Measurements from ENCODE around the gene LY9. TPM values are rescaled to one million over a fixed set of nuclear protein-coding genes. Genes with fewer than 3 reads are reported as not detected.

The LY9 gene
- total and polyA plus RNA-seq, 12 donors, result 0.10 to 1.4 (median 0.34) TPM; not detected in 6

DNA sequence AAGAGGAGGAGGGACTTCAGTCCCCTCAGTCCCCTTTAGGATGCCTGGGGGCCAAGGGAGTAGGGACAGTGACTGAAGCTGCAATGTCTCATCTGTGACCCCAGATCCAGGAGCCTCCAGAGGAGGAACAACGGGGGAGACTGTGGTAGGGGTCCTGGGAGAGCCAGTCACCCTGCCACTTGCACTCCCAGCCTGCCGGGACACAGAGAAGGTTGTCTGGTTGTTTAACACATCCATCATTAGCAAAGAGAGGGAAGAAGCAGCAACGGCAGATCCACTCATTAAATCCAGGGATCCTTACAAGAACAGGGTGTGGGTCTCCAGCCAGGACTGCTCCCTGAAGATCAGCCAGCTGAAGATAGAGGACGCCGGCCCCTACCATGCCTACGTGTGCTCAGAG, 18.3 kb downstream of the LY9 start:
- no peaks in the 10 kb centered on the region for H3K9me3 ChIP-seq
- no peaks in the 10 kb centered on the region for H3K36me3 ChIP-seq
- TF ChIP-seq, protein P1, sequence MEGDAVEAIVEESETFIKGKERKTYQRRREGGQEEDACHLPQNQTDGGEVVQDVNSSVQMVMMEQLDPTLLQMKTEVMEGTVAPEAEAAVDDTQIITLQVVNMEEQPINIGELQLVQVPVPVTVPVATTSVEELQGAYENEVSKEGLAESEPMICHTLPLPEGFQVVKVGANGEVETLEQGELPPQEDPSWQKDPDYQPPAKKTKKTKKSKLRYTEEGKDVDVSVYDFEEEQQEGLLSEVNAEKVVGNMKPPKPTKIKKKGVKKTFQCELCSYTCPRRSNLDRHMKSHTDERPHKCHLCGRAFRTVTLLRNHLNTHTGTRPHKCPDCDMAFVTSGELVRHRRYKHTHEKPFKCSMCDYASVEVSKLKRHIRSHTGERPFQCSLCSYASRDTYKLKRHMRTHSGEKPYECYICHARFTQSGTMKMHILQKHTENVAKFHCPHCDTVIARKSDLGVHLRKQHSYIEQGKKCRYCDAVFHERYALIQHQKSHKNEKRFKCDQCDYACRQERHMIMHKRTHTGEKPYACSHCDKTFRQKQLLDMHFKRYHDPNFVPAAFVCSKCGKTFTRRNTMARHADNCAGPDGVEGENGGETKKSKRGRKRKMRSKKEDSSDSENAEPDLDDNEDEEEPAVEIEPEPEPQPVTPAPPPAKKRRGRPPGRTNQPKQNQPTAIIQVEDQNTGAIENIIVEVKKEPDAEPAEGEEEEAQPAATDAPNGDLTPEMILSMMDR (IDR thresholded peaks at IDR 0.05), result no peak
- peaks cover 0 to 28% (median 14%) of the 10 kb centered on the region in 7 donors for H3K27me3 ChIP-seq
- ATAC-seq, result no peak
- WGBS, 2 donors, result 86 to 88% methylated on average over 6 of the region's 6 CpGs
- H3K27ac ChIP-seq, result no peak overlapping the region
- intact Hi-C loops (cut with DNase I), result no loop called here
- H3K4me1 ChIP-seq, result no peaks in the 10 kb centered on the region
- DNase-seq, result no peak
- no peak overlapping the region for H3K4me3 ChIP-seq

DNA sequence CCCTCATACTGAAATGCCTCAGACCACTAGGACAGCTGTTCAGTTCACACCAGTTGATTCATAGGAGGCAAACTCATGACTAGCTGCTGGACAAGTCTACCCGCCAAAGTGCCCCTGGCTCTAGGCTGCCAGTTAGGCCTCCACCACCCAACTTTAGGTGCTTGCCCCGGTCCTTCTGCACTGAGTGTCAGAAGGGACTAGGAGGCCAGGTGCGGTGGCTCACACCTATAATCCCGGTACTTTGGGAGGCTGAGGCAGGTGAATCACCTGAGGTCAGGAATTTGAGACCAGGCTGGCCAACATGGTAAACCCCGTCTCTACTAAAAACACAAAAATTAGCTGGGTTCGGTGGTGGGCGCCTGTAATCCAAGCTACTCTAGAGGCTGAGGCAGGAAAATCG, 18.9 kb downstream of the LY9 start:
- Histone ChIP-seq H3K4me1 (no peaks in the 10 kb centered on the region), H3K9me3 (no peaks in the 10 kb centered on the region), H3K36me3 (no peaks in the 10 kb centered on the region), H3K27me3 (peaks cover 0 to 27% (median 14%) of the 10 kb centered on the region in 7 donors), H3K4me3 (no peak overlapping the region), H3K27ac (no peak overlapping the region)
- intact Hi-C loops (cut with DNase I), result no loop called here
- no peak for ATAC-seq
- no peak for DNase-seq
- whole genome bisulfite sequencing, 2 donors, result 86 to 95% methylated on average over 8 of the region's 8 CpGs
- TF ChIP-seq, protein P1 (IDR thresholded peaks at IDR 0.05), result no peak

DNA sequence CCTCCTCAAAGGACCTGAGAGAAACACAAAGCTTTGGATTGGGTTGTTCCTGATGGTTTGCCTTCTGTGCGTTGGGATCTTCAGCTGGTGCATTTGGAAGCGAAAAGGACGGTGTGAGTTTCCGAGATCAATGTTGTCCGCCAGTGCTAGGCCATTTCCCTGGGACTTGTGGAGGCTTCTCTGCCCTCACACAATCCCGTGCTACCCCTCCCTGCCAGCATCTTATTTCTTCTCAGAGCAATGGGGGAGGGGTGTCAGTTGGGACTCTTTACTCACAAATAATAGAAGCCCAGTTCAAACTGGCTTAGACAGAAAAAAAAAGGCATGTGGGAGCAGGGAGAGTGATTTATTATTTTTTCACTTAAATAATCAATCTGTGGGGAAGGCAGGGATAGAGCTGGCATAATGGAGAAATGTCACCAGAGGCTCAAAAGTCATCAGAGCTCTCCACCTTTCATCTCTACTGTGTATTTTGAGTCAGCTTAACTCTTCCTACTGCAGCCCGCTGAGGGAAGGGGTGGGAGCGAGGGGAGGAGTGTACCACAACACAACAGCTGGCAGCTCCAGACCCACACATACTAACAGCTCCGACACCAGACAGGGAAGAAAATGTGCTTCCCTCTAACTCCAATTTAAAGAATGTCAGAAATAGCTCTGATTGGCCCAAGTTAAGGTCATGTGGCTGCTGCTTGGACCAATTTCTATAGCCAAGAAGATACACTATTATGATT, 22.4 kb downstream of the LY9 start:
- ATAC-seq, result no peak
- Histone ChIP-seq H3K9me3 (no peaks in the 10 kb centered on the region), H3K4me3 (no peak overlapping the region), H3K27me3 (peaks cover 0 to 28% (median 10%) of the 10 kb centered on the region in 7 donors), H3K4me1 (no peaks in the 10 kb centered on the region), H3K36me3 (no peaks in the 10 kb centered on the region), H3K27ac (no peak overlapping the region)
- intact Hi-C loops (cut with DNase I), result no loop called here
- WGBS, 2 donors, result 60 to 64% methylated on average over 9 of the region's 9 CpGs
- TF ChIP-seq, protein P1 (IDR thresholded peaks at IDR 0.05), result no peak
- no peak for DNase-seq

DNA sequence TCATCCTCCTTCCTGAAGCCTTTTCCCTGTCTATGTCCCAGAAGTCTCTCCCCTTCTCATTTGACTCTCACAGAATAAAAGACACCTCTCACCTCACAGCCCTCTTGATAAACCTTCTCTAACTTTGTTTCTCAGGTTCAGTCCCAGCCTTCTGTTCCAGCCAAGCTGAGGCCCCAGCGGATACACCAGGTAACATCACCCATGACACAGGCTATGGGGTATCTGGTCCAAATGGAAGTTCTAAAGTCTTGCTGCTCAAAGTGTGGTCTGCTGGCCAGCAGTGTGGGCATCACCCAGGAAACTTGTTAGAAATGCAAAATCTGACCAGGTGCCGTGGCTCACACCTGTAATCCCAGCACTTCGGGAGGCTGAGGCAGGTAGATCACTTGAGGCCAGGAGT, 23.2 kb downstream of the LY9 start:
- 74 to 78% methylated on average over 3 of the region's 3 CpGs for WGBS, 2 donors
- H3K4me3 ChIP-seq, result no peak overlapping the region
- peaks cover 0 to 20% (median 8%) of the 10 kb centered on the region in 7 donors for H3K27me3 ChIP-seq
- H3K36me3 ChIP-seq, result no peaks in the 10 kb centered on the region
- no peaks in the 10 kb centered on the region for H3K4me1 ChIP-seq
- H3K9me3 ChIP-seq, result no peaks in the 10 kb centered on the region
- intact Hi-C loops (cut with DNase I), result no loop called here
- DNase-seq, result no peak
- TF ChIP-seq, protein P1 (IDR thresholded peaks at IDR 0.05), result no peak
- no peak overlapping the region for H3K27ac ChIP-seq
- no peak for ATAC-seq

All from heart right ventricle (tissue), 16 donors.